COLO668 (cell line): ENCODE results near the gene RECQL.
A peak's percentile ranks its signal among the peaks of the same experiment; 100 is the strongest.

Experiments
- DNase-seq: peaks from one replicate; lab custom pipeline; 2025; ENCODE audit not compliant: unreplicated experiment; lab: John Stamatoyannopoulos, UW

RECQL gene, protein sequence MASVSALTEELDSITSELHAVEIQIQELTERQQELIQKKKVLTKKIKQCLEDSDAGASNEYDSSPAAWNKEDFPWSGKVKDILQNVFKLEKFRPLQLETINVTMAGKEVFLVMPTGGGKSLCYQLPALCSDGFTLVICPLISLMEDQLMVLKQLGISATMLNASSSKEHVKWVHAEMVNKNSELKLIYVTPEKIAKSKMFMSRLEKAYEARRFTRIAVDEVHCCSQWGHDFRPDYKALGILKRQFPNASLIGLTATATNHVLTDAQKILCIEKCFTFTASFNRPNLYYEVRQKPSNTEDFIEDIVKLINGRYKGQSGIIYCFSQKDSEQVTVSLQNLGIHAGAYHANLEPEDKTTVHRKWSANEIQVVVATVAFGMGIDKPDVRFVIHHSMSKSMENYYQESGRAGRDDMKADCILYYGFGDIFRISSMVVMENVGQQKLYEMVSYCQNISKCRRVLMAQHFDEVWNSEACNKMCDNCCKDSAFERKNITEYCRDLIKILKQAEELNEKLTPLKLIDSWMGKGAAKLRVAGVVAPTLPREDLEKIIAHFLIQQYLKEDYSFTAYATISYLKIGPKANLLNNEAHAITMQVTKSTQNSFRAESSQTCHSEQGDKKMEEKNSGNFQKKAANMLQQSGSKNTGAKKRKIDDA

DNA sequence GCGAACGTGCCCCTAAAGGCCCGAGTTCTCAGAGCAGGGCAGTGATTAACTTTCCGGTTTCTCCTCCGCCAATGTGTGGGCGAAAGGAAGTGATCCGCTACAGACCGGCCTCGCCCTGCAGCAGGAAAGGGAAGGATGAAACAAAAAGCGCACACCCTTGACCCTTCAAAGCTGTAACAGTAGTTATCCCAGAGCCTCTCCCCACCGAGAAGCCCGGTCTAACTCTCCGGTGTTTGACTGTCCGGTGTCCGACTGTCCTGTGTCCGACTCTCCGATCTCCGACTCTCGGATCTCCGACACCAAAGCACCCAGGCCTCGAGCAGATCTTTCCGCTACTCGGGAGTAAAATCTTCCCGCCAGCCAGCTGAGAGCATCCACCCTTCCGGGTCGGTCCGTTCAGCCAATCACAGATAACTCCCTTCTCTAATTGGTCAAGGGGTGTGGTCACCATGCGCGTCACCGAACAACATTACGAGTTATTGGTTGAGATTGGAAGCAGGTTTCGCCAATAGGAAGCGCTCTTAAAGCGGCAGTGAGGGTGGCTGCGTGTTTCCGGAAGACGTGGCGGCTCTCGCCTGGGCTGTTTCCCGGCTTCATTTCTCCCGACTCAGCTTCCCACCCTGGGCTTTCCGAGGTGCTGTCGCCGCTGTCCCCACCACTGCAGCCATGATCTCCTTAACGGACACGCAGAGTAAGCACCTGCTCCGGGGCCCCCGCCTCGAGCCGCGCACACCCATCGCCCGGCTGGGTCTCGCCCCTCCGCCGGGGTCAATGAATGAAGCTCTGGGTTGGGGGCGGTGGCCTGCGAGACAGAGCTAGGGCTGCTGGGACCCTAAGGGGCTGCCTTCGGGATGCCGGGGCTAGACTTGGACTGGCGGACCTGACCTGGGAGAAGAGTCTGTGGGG is at the start of gene RECQL, which contains the start of gene GOLT1B:
Gene RECQL (minus strand): TSS at position 378 of the 906 bp plus-strand sequence. CDS start 2,065 bp downstream, outside the sequence.
Gene GOLT1B (plus strand): TSS at position 532 of the 906 bp plus-strand sequence. CDS start 135 bp downstream, at position 667.
- peak; percentile 84 for DNase-seq

DNA sequence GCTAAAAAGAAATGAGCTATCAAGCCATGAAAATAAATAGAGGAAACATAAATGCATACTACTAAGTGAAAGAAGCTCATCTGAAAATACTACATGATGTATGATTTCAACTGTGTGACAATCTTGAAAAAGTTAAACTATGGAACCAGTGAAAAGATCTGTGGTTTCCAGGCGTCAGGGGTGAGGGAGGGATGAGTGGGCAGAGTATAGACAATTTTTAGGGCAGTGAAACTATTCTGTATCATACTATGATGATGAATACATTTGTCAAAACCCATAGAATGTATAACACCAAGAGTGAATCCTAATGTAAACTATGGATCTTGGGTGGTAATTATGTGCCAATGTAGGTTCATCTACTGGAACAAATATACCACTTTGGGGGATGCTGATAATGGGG is 46.0 kb upstream of the RECQL start:
- no peak for DNase-seq

DNA sequence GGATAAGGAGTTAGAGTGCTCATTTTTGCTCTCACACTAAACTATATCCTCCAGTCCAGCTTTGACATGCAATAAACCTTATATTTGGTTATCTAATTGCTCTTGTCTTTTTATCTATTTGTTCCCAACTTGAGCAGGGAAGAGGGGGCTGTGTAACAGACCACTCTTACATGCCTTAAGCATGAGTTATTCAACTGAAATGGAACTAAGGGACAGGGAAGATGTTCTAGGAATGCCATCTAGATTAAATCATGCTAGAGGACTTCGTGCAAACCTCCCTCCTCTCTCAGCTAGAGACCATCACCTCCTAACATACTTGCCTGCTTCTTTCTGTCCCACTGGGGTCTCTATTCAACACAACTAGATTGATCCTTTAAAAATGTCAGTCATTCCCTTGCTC is 45.3 kb upstream of the RECQL start:
- no peak for DNase-seq

DNA sequence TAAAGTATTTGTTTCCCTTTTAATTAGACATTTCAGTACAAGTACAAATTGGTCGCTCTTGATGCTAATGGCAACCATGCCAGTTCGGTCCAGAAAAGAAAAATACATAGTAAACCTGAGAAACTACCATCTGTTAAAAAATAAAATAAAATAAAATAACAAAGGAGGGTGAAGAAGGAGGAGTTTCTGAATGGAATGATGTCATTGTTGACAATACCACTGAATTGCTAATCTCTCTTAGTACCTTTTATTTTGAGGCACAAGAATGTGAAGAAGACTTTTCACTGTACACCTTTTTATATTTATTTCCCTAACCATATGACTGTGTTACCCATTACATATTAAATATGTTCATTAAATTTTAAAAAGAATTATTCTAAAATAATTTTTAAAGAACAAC is 44.1 kb upstream of the RECQL start:
- no peak for DNase-seq

DNA sequence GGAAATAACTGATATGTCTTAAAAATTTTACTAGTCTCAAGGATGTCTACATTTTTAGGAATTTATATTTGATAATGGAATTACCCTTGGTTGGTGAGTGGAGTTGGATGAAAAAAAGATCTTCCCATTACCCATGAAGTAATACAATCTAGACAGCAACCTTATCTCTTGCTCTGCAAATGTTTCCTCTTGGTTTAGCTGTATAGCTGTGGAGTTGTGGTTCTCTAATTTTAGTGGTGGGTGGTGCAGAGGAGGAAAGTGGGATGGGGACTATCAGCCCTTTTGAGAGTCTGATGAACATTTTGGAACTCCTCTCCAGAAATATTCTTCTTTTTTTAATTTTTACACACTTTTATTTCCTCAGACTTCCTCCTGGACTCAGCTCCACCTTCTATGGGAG is 41.7 kb upstream of the RECQL start:
- DNase-seq: no peak

DNA sequence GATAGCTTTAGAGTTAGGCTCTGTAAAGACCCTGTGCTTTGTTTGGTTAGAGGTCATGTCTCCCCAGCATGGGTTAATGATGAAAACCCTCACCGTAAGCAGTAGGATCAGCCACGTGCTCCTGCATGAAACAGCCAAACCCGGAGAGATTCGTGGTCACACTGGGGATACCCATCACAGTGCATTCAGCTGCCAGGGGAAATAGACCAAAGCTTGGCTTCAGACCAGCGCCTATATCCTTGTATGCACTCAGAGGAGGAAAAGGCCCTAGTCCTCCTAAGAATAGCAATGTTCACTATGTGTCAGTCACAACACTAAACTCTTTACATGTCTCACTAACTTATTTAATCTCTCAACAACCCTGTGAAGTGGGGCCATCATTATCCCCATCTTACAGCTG is 41.0 kb upstream of the RECQL start:
- no peak for DNase-seq

DNA sequence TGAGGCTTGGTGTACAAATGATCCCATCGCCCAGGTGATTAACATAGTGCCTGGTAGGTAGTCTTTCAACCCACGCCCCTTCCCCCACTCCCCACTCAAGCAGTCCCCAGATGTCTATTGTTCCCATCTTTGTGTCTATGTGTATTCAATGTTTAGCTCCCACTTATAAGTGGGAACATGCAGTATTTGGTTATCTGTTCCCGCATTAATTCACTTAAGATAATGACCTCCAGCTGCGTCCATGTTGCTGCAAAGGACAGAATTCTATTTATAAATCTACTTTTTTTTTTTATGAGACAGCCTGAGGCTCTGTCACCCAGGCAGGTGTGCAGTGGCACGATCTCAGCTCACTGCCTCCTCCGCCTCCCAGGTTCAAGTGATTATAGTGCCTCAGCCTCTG is 40.3 kb upstream of the RECQL start:
- peak; percentile 69 for DNase-seq

DNA sequence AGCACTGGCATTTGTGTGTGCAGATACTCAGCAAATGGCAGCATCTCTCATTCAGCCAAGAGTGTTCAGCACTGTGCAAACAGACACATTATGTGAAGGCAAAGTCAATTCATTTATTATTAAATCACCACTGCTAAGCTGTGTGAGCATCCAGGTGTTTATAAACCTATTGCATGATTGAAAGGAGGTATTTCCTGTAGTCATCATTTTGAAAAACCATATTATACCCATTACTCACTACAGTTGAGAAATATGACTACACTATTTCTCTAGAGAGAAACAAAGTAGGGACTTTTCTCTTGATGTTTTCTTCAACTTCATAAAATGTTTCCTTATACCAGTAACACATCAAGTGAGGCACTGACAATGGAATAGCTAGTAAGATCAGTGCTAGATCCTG is 38.4 kb upstream of the RECQL start:
- peak; percentile 23 for DNase-seq

DNA sequence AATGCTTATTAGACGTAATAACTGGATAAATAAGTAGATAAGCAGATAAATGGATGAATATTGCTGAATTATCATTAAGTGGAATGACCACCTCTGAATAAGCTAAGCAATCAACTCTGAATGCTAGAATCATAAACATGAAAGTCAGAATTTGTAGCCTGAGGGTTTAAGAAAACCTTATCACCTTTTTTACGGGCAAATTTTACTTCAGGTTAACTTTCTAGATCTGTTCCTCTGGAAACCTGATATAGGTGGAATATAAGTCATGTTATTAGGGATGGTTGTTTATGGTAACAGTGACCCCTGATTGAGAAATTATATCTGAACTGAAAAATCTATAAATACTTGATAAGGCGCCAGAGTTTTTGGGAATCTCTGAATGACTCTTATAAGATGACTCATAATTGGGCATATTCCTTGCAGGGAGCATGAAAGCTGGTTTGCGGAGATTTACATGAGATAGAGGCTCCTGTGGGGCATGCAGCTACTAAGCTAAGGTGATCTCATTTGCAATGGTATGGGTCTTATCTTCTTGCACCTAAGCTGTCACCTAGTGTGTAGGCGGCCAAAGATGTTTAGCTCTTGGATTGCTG is 36.7 kb upstream of the RECQL start:
- no peak for DNase-seq

DNA sequence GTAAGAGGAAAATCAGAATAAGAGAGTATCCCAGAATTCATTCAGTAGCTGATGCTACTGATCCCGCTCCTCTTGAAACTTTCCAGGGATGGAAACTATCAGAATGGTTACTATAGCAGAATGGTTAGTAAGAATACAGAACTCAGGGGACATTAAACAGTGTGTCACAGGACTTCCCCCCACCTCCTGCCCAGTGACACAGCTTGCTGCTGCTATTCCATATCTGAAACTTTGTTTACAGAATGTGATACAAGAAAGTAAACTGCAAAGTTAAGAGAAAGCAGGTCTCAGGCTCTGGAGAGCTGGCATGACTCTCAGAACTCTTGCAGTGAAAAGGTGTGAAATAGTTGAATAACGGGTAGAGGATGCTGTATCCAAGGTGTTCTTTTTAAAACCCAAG is 28.0 kb upstream of the RECQL start:
- no peak for DNase-seq

DNA sequence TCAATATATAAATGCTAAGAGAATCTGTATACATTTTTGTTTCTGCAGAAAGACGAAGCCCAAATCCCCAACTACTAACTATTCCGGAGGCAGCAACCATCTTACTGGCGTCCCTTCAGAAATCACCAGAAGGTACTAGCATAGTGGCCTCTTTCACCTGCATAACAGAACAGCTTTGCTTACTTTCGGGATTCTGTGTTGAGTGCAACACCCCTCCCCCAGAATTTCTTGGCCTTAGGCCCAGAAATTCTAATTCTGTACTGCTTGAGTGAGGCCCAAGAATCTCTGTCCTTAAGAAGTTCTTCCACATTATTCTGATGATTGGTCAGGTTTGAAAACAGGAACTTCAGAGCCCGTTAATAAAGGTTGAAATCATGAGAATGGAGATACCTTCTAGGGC is 27.5 kb upstream of the RECQL start:
- no peak for DNase-seq

DNA sequence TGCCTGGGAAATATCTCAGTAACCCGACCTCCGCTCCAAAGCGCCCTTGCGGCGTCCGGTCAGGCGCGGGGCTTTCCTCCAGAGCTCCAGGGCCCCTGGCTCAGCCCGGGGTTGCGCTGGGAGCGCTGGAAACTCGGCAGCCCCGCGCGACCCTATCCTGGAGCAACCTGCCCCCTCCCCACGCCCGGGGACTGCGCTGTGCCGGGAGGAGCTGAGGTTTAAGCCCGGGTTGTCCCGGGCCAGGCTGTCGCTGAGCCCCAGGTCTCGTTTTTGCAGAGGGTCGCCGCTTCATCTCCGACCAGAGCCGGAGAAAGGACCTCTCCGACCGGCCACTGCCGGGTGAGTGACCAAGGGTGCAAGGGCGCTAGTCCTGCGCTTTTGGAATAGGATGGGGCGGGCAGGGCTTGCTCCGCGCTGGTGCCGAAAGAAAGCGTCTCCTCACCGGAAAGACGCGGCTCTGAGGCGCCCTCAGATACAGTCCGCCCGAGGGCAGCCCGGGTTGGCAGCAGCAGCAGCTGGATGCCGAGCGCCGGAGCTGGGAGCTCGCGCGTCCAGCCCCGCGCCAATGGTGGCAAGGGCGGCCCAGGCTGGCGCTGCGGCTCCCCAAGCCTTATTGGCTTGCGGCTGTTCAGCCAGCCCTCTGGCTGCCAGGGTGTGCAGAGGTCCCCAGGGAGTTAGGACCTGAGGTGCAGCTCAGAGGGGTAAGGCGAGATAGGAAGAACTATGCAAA is 26.2 kb upstream of the RECQL start:
- peak; percentile 82 for DNase-seq

DNA sequence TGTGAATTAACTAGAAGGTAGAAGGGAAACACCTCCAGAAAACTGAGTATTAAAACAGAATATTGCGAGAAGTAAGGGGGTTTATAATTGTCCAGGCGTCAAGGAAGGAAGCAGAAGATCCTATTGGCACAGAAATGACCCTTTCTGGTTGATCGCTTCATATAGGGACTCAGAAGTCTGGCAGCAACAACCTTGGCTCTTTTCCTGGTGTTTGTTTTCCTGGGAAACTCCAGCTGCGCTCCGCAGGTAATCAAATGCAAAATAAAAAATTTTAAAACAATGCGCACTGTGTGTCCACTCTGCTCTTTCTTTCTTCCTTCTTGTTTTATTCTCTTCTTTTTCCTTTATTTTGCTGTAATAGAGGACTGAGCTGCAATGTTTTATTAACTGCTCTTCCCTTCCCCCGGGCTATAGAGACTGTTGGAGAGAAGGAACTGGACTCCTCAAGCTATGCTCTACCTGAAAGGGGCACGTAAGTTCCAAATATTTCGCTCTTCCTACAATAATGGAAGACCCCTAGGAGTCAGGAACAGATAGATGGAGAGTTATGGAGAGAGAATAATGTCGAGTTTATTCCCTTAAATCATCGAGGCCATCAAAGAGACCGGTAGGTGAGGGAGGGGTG is 25.4 kb upstream of the RECQL start:
- peak; percentile 7 for DNase-seq

DNA sequence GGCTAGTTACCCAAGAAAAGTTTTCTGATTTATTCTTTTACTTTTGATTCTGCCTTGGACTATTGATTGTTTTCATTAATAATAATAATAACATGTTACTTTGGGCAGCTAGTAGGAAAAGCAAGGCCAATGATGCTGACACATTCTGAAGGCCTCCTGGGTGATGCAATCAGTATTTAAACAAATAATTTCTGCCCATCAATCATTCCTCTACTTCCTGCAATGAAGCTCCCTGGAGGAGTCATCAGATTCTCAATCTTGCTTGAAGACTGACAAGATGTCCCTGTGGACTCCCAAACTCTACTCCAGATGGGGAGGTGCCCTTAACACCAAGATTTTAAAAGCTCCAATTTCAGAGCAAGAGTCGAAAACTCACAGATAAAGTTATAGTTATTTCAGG is 24.6 kb upstream of the RECQL start, which contains the start of gene SPX:
Gene SPX (plus strand): TSS at position 244 of the 400 bp plus-strand sequence. CDS start 177 bp downstream, outside the sequence.
- DNase-seq: no peak

DNA sequence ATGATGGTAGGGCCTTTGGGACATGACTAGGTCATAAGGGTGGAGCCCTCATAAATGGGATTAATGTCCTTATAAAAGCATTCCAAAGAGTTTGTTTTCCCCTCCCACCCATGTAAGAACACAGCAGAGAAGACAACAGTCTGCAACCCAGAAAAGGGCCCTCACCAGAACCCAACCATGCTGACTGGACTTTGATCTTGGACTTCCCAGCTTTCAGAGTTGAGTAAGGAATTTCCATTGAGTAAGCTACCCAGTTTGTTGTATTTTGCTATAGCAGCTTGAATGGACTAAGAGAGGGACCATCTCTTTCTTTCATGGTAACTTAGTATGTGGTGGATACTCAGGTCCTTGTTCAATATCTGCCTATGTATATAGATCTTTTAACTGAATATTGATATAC is 21.7 kb upstream of the RECQL start:
- DNase-seq: no peak

DNA sequence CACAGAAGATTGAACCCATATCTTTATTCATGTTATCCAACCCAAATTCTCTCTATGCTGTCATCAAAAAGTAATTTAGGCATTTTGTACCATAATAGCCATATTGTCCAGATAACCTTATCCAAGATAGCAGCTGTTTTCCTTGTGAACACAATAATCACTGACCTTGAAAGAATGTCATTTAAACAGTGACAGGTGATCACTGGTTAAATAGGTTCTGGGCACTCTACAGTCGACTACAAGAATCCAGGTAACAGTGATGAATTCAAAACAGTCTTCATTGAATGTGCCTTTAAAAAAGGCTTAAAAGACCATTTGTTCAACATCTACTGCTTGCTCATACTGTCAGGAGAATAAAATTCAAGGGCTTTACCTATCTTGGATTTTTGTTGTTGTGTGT is 20.1 kb upstream of the RECQL start:
- DNase-seq: no peak

DNA sequence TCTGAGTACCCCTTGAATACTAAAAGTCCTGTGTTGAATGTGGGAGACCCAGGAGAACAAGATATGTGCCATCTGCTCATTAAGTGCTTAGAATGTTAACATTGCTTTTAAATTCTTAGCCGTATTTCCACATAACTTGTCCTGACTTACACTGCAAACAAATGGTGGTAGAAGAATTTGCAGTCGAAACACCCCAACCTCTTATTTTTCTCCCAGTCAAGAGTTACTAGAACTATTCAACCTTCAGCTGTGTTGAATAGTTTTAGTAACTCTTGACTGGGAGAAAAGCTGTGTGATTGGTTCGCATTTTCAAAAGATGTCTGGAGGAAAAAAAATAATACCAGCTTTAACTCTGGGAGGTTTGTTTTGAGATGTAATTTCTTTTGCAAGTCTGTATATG is 17.0 kb upstream of the RECQL start:
- DNase-seq: no peak

DNA sequence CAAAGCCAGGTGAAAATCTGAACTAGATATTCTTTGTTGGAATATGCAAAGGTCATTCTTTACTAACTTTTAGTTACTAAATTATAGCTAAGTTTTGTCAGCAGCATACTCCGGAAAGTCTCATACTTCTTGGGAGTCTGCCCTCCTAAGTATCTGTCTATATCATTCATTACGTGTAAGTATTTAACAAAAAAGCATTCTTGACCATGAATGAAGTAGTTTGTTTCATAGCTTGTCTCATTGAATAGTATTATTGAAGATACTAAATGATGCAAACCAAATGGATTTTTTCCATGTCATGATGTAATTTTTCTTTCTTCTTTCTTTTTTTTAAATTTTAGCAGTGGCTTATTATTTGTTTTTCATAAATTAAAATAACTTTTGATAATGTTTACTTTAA is 14.8 kb upstream of the RECQL start:
- DNase-seq: no peak

DNA sequence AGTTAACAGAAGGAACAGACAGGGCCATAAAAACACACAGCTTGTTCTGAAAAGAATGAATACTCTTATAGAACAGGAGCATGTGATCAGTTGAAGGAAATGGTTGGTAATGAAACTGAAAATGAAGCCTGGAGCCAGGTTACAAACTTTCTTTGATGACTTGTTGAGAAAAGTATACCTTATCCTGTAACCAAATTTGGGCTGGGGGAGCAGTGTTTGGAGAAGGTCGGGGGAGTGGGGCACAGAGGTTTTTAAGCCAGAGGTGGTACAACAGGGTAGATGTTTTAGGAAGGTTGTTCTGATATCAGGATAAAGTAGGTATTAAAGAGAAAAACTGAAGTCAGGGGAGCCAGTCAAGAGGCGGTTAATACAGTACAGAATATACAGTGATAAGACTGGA is 8.3 kb upstream of the RECQL start:
- no peak for DNase-seq

DNA sequence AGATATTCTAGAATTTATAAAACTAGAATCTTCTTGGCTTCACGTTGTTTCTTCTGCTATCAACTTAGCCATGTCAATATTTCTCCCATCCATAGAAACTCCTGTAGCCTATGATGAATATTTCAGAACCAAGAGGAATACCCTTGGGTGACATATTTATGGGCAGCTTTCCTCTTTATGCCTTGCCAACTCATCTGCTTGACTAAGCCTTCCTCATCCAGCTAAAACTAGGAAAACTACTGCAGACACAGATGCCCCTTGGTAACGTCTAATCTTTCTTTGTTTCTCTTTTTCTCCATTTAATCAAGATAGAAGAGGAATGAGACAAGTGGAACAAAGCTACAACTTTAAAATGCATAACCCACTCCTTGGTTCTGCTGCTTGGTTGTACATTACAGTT is 6.4 kb upstream of the RECQL start:
- DNase-seq: no peak
